VCaP (cell line): Measurements from ENCODE around the gene SARNP.

Experiments
- H3K27ac ChIP-seq: fragments of 450-650 bp; 2 replicates; pipeline ENCODE4 v1.5.1; 2017
- CTCF ChIP-seq: fragments of 450-650 bp; conservative IDR thresholded peaks from 2 replicates; pipeline ENCODE4 v1.5.1; 2017; ENCODE audit warnings: mild to moderate bottlenecking, moderate library complexity

The SARNP gene

GRCh38 chr12:55726971-55727370 lies 90.6 kb downstream of the SARNP start:
- peak overlapping the region; percentile 95 for H3K27ac ChIP-seq
- no peak for TF ChIP-seq CTCF

- no peak for TF ChIP-seq CTCF
Observed at GRCh38 chr12:55725556-55725955, 92.0 kb downstream of the SARNP start.

GRCh38 chr12:55724940-55725309 lies 92.6 kb downstream of the SARNP start:
- no peak overlapping the region for H3K27ac ChIP-seq

More at GRCh38 chr12:55725556-55725955, 92.0 kb downstream of the SARNP start:
- H3K27ac ChIP-seq: no peak overlapping the region

GRCh38 chr12:55724226-55724939 lies 93.1 kb downstream of the SARNP start:
- H3K27ac ChIP-seq: no peak overlapping the region
- peak; percentile 77 for TF ChIP-seq CTCF

More at GRCh38 chr12:55724940-55725309, 92.6 kb downstream of the SARNP start:
- peak; percentile 35 for TF ChIP-seq CTCF

GRCh38 chr12:55723516-55724225 lies 93.9 kb downstream of the SARNP start:
- TF ChIP-seq CTCF: no peak

GRCh38 chr12:55722948-55723347 lies 94.6 kb downstream of the SARNP start:
- TF ChIP-seq CTCF: no peak
- no peak overlapping the region for H3K27ac ChIP-seq

More at GRCh38 chr12:55723516-55724225, 93.9 kb downstream of the SARNP start:
- H3K27ac ChIP-seq: no peak overlapping the region

- 0 out of 2 replicates have a peak overlapping the region, but pooled peaks have one; percentile 8 for H3K27ac ChIP-seq
- TF ChIP-seq CTCF: no peak
Observed at GRCh38 chr12:55721601-55722213, 95.8 kb downstream of the SARNP start.
